Fibroblast of lung (primary cell): ENCODE data around the gene PHF8. TPM values are rescaled to one million over a fixed set of nuclear protein-coding genes. Genes with fewer than 3 reads are reported as not detected.

Source experiments
- DNase-seq, 2 donors: peaks; one replicate each; pipeline versions ENCODE4 v3.0.0 to v3.0.0-alpha.2; 2010; ENCODE audit warnings: low read depth in 2 of 2
- H2AFZ ChIP-seq: 2 replicates; pipeline ENCODE4 v1.5.1; 2012; ENCODE audit warnings: low read length, control low read depth, inconsistent platforms
- H3K27ac ChIP-seq: 2 replicates; pipeline ENCODE4 v1.5.1; 2011; ENCODE audit warnings: low read length, control low read depth; ENCODE audit not compliant: insufficient read depth
- H3K27me3 ChIP-seq: 2 replicates; pipeline ENCODE4 v1.5.1; 2011; ENCODE audit warnings: mild to moderate bottlenecking, low read length; ENCODE audit not compliant: control insufficient read depth, insufficient read depth
- H3K36me3 ChIP-seq: 2 replicates; pipeline ENCODE4 v1.5.1; 2011; ENCODE audit warnings: low read length; ENCODE audit not compliant: control insufficient read depth, insufficient read depth
- H3K4me1 ChIP-seq: 2 replicates; pipeline ENCODE4 v1.5.1; 2011; ENCODE audit warnings: low read length; ENCODE audit not compliant: control insufficient read depth, insufficient read depth; ENCODE audit errors: extremely low read depth
- H3K4me2 ChIP-seq: 2 replicates; pipeline ENCODE4 v1.5.1; 2011; ENCODE audit warnings: low read length, control low read depth; ENCODE audit not compliant: insufficient read depth; ENCODE audit errors: extremely low read depth
- H3K4me3 ChIP-seq, 4 experiments: fragments of 200-600 bp in 1 of 4; sonication (generic) in 1 of 4; replicated peaks in 1 of 4; 2 replicates each; pipeline ENCODE4 v1.5.1; 2011 to 2016; ENCODE audit warnings: low read length in 4 of 4, low read depth in 3 of 4, mild to moderate bottlenecking in 3 of 4, control low read depth in 2 of 4, inconsistent platforms in 1 of 4, mixed read lengths in 1 of 4; ENCODE audit not compliant: insufficient read depth in 1 of 4; ENCODE audit errors: control extremely low read depth in 1 of 4
- H3K79me2 ChIP-seq: 2 replicates; pipeline ENCODE4 v1.5.1; 2012; ENCODE audit warnings: mild to moderate bottlenecking, low read length, inconsistent platforms; ENCODE audit not compliant: control insufficient read depth, insufficient read depth
- H3K9ac ChIP-seq: 2 replicates; pipeline ENCODE4 v1.5.1; 2011; ENCODE audit warnings: mild to moderate bottlenecking, low read length, control low read depth; ENCODE audit not compliant: insufficient read depth
- H3K9me3 ChIP-seq: 2 replicates; pipeline ENCODE4 v1.5.1; 2012; ENCODE audit warnings: low read depth, low read length; ENCODE audit not compliant: control insufficient read depth, insufficient read depth
- H4K20me1 ChIP-seq: 2 replicates; pipeline ENCODE4 v1.5.1; 2011; ENCODE audit warnings: low read length; ENCODE audit not compliant: control insufficient read depth, insufficient read depth; ENCODE audit errors: extremely low read depth
- CTCF ChIP-seq, 2 donors: IDR thresholded peaks in 1 of 2; conservative IDR thresholded peaks in 1 of 2; 1 replicate in 1 of 2; 2 replicates in 1 of 2; pipeline ENCODE4 v1.5.1; 2011 to 2012; ENCODE audit warnings: low read length in 2 of 2, control low read depth in 1 of 2, inconsistent platforms in 1 of 2, low read depth in 1 of 2, mild to moderate bottlenecking in 1 of 2
- EZH2 ChIP-seq: IDR thresholded peaks from 2 replicates; pipeline ENCODE4 v1.5.1; 2012; ENCODE audit warnings: low read length, control low read depth, mild to moderate bottlenecking; ENCODE audit errors: missing control alignments
- polyA plus RNA-seq, 2 donors: library from polyadenylated mRNA; depleted of rRNA in 1 of 2; stranded (reverse) in 1 of 2; unstranded in 1 of 2; fragments of >200 nt; gene quantifications; 2 replicates each; pipeline ENCODE4 v1.2.1, GENCODE V29; 2011 to 2012; ENCODE audit warnings: missing spikeins in 1 of 2
- total RNA-seq: library from RNA; depleted of rRNA; stranded (reverse); fragments of >200 nt; gene quantifications from 2 replicates; pipeline ENCODE4 v1.2.1, GENCODE V29; 2014

PHF8 gene
- total and polyA plus RNA-seq, 2 donors (not counting 1 experiment from before 2014, with no cell fraction given): 7.8 to 16.7 TPM

GRCh38 chrX:54067766-54068165 is 23.5 kb upstream of the PHF8 start:
- H4K20me1 ChIP-seq: no peaks in the 10 kb centered on the region
- no peaks in the 10 kb centered on the region for H3K4me1 ChIP-seq
- no peak overlapping the region for H3K4me3 ChIP-seq
- no peak overlapping the region for H3K4me2 ChIP-seq
- DNase-seq: no peak
- TF ChIP-seq CTCF (conservative IDR thresholded peaks at IDR 0.05 in 1 of 2, IDR thresholded peaks at IDR 0.05 in 1 of 2; ENCODE audit: low read depth in 1 of 2, low read length in 2 of 2): no peak
- TF ChIP-seq EZH2: no peak
- H3K36me3 ChIP-seq: no peaks in the 10 kb centered on the region
- no peak overlapping the region for H3K27ac ChIP-seq
- no peaks in the 10 kb centered on the region for H3K27me3 ChIP-seq
- no peak overlapping the region for H3K9ac ChIP-seq
- no peak overlapping the region for H2AFZ ChIP-seq
- H3K9me3 ChIP-seq: no peaks in the 10 kb centered on the region
- H3K79me2 ChIP-seq: no peaks in the 10 kb centered on the region

GRCh38 chrX:54066841-54067240 is 22.6 kb upstream of the PHF8 start:
- Histone ChIP-seq H3K27ac (no peak overlapping the region), H4K20me1 (no peaks in the 10 kb centered on the region), H3K9me3 (no peaks in the 10 kb centered on the region), H3K4me2 (no peak overlapping the region), H3K4me1 (no peaks in the 10 kb centered on the region), H3K79me2 (no peaks in the 10 kb centered on the region), H3K4me3 (no peak overlapping the region), H3K36me3 (no peaks in the 10 kb centered on the region), H3K27me3 (no peaks in the 10 kb centered on the region), H2AFZ (no peak overlapping the region), H3K9ac (no peak overlapping the region)
- TF ChIP-seq CTCF (conservative IDR thresholded peaks at IDR 0.05 in 1 of 2, IDR thresholded peaks at IDR 0.05 in 1 of 2; ENCODE audit: low read depth in 1 of 2, low read length in 2 of 2): no peak
- TF ChIP-seq EZH2: no peak
- DNase-seq: peak; percentile 20 to 51

GRCh38 chrX:54064564-54064963 is 20.3 kb upstream of the PHF8 start:
- Histone ChIP-seq H3K27ac (no peak overlapping the region), H3K4me3 (no peak overlapping the region), H3K27me3 (no peaks in the 10 kb centered on the region), H3K9me3 (no peaks in the 10 kb centered on the region), H3K36me3 (no peaks in the 10 kb centered on the region), H4K20me1 (no peaks in the 10 kb centered on the region), H3K4me1 (no peaks in the 10 kb centered on the region), H3K79me2 (no peaks in the 10 kb centered on the region), H3K4me2 (no peak overlapping the region), H2AFZ (no peak overlapping the region), H3K9ac (no peak overlapping the region)
- TF ChIP-seq CTCF (conservative IDR thresholded peaks at IDR 0.05 in 1 of 2, IDR thresholded peaks at IDR 0.05 in 1 of 2; ENCODE audit: low read depth in 1 of 2, low read length in 2 of 2): no peak
- DNase-seq: no peak
